Measurements from ENCODE around the gene CHST11.

- TF ChIP-seq CTCF (IDR thresholded peaks at IDR 0.05) (no peak), POLR2AphosphoS5 (IDR thresholded peaks at IDR 0.05) (no peak), POLR2A (IDR thresholded peaks at IDR 0.05) (no peak)
These were observed 192.0 kb downstream of the CHST11 start for GRCh38 chr12:104648756-104649155.

Data from sigmoid colon (tissue), 4 donors.